Panc1 (cell line): ENCODE results near the gene CCL15.
A peak's percentile ranks its signal among the peaks of the same experiment; 100 is the strongest.

Experiments used
- POLR2AphosphoS5 ChIP-seq: IDR thresholded peaks from 2 replicates; pipeline ENCODE4 v1.6.1; 2012; ENCODE audit warnings: mild to moderate bottlenecking, low read depth, low read length, moderate library complexity
- SIN3A ChIP-seq: IDR thresholded peaks from 2 replicates; pipeline ENCODE4 v1.6.1; 2012; ENCODE audit warnings: low read depth, mild to moderate bottlenecking, low read length, moderate library complexity, borderline replicate concordance; ENCODE audit not compliant: insufficient read depth
- TCF7L2 ChIP-seq: IDR thresholded peaks from 2 replicates; pipeline ENCODE4 v1.6.1; 2011; ENCODE audit warnings: mild to moderate bottlenecking, low read depth, low read length, inconsistent platforms
- TF ChIP-seq, protein P1 (sequence below): fragments of 450-650 bp; IDR thresholded peaks from 2 replicates; pipeline ENCODE4 v1.5.1; 2017; ENCODE audit warnings: mild to moderate bottlenecking
- TF ChIP-seq, protein P2 (sequence below), 2 experiments: IDR thresholded peaks; 2 replicates each; pipeline ENCODE4 v1.6.1; 2011 to 2012; ENCODE audit warnings: low read depth in 2 of 2, control low read depth in 1 of 2, low read length in 1 of 2, mild to moderate bottlenecking in 1 of 2, moderate library complexity in 1 of 2; ENCODE audit not compliant: insufficient read depth in 1 of 2

DNA sequence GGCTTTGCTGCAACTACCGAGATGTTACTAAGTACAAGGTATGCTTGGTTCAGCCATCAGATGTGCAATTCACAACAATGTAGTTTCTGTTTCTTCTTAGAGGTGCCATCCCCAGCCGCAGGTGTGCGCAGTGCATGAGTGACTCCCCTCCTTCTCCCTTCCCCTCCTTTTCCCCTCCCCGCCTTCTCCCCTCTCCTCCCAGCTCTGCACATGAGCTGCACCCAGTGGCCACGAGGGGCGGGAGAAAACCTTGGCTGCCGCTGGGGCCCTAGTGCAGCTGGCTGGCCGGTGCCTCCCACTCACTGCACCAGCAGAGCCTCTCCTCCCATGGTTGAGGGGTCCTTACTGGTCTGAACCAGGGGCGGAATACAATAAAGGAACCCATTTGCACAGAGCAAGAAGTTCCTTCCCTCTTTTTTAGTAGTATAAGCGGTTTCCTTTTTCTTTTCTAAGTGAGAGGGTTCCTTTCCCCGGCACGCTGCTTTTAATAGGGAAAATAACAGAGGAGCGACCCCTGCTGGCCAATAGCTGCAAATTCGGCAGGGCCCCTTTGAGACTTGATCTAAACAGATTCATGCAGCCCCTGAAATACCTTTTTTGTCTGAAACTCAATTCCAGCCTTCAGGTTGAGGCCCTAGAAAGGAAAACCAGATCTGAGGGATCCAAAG is 7.8 kb upstream of the CCL15 start:
- TF ChIP-seq, protein P1, sequence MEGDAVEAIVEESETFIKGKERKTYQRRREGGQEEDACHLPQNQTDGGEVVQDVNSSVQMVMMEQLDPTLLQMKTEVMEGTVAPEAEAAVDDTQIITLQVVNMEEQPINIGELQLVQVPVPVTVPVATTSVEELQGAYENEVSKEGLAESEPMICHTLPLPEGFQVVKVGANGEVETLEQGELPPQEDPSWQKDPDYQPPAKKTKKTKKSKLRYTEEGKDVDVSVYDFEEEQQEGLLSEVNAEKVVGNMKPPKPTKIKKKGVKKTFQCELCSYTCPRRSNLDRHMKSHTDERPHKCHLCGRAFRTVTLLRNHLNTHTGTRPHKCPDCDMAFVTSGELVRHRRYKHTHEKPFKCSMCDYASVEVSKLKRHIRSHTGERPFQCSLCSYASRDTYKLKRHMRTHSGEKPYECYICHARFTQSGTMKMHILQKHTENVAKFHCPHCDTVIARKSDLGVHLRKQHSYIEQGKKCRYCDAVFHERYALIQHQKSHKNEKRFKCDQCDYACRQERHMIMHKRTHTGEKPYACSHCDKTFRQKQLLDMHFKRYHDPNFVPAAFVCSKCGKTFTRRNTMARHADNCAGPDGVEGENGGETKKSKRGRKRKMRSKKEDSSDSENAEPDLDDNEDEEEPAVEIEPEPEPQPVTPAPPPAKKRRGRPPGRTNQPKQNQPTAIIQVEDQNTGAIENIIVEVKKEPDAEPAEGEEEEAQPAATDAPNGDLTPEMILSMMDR: peak; percentile 73
- TF ChIP-seq POLR2AphosphoS5: no peak
- TF ChIP-seq, protein P2, sequence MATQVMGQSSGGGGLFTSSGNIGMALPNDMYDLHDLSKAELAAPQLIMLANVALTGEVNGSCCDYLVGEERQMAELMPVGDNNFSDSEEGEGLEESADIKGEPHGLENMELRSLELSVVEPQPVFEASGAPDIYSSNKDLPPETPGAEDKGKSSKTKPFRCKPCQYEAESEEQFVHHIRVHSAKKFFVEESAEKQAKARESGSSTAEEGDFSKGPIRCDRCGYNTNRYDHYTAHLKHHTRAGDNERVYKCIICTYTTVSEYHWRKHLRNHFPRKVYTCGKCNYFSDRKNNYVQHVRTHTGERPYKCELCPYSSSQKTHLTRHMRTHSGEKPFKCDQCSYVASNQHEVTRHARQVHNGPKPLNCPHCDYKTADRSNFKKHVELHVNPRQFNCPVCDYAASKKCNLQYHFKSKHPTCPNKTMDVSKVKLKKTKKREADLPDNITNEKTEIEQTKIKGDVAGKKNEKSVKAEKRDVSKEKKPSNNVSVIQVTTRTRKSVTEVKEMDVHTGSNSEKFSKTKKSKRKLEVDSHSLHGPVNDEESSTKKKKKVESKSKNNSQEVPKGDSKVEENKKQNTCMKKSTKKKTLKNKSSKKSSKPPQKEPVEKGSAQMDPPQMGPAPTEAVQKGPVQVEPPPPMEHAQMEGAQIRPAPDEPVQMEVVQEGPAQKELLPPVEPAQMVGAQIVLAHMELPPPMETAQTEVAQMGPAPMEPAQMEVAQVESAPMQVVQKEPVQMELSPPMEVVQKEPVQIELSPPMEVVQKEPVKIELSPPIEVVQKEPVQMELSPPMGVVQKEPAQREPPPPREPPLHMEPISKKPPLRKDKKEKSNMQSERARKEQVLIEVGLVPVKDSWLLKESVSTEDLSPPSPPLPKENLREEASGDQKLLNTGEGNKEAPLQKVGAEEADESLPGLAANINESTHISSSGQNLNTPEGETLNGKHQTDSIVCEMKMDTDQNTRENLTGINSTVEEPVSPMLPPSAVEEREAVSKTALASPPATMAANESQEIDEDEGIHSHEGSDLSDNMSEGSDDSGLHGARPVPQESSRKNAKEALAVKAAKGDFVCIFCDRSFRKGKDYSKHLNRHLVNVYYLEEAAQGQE (IDR thresholded peaks at IDR 0.05; ENCODE audit: insufficient read depth in 1 of 2, low read depth in 2 of 2, low read length in 1 of 2): no peak
- no peak for TF ChIP-seq TCF7L2
- no peak for TF ChIP-seq SIN3A
